NCI-H345 (cell line): ENCODE data around the gene C12orf57.

ENCODE experiments used
- DNase-seq: peaks from one replicate; lab custom pipeline; 2025; lab: John Stamatoyannopoulos, UW

The C12orf57 gene

GRCh38 chr12:6964605-6965025, 20.8 kb downstream of the C12orf57 start:
- no peak for DNase-seq

DNA sequence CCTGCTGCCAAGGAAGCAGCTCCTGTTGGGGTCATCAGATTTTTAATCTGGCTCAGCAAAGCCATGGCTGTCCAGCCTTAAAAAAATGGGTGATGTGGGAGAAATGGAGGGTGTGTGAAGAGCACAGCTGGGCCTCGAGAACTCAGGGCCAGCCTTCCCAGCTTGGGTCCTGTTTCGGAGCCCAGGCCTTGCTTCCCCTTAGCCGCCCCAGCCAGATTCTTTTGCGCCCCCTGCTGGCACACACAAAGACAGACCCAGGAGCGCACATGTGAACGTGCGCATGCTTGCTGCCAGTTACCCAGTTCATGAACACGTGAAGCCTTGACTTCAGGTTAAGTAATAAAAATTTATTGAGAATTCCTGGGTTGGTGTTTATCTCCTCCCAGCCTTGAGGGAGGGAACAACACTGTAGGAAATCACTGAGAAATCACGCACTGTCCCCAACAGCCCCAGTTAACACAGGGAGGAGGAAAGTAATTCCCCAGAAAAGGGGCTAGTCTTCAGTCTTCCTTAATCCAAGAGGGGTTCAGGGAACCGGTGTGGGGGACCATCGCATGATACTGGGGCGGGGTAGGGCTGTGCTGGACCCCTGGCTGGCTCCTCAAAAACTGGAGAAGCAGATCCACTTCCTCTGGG, 21.3 kb downstream of the C12orf57 start:
- DNase-seq: peak; percentile 88

DNA sequence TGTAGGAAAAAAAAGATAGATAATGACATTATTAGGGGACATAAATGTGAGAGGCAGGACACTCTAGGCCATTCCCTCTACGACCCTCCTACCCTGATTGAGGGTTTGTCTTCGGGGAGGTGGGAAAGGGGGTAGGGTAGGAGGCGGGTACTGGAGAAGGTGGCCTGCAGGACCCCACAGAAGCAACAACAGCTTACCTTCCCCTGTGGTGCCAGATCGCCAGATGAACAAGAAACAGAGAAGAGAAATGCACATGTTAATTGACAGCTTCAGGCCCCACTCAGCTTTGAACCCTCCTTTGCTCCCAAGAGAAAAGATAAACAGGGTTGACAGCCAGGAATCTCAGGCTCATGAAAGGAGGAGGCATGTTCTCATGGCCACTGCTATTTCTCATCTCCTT, 21.9 kb downstream of the C12orf57 start:
- no peak for DNase-seq

- no peak for DNase-seq
These were observed 22.5 kb downstream of the C12orf57 start for GRCh38 chr12:6966351-6966750.

DNA sequence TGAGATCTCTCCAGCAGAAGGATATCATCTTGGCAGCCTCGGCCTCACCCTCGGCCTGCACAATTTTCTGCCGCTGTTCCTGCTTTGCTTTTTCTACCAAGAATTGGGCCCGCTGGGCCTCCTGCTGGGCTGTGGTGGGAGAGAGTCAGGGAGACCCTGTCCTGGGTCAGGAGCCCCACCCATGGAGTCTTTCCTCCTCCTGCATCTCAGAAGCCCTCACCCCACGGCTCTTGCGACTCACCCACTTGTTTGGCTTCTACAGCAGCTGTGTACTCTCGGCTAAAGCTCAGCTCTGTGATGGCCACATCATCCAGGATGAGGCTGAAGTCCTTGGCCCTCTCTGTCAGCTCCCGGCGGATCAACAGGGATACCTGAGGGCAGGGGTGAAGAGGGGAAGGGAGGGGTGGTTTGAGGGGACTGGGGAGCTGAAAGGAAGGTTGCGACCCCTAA, 23.9 kb downstream of the C12orf57 start:
- no peak for DNase-seq

DNA sequence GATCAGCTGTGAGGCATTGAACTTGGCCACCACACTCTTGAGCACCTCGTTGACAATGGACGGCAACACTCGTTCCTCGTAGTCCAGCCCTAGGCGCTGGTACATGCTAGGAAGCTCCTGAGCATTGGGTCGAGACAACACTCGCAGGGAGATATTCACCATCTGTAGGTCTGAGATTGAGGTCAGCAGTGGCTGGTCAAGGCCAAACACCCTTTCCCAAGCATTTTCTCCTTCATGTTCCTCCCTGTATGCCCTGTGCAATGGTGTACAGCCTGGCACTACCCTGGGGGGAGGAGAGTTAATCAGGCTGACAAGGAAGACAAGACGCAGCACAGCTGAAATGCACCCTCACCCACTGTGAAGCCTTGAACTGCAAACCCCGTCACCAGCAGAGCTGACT, 24.6 kb downstream of the C12orf57 start:
- DNase-seq: no peak

- no peak for DNase-seq
These were observed 26.3 kb downstream of the C12orf57 start for GRCh38 chr12:6970096-6970527.

DNA sequence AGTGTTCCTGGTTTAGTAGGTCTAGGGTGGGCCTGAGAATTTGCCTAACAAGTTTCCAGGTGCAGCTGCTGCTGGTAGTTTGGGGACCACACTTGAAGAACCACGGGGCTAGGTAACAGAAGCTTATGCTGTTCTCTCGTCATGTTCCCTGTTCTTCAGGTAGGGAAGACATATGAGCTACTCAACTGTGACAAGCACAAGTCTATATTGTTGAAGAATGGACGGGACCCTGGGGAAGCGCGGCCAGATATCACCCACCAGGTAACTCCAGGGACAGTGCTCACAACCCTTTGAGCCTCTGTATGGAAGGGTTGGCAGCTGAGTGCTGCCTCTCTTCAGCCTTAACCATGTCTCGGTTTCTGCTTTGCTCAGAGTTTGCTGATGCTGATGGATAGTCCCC, 30.4 kb downstream of the C12orf57 start:
- DNase-seq: no peak

DNA sequence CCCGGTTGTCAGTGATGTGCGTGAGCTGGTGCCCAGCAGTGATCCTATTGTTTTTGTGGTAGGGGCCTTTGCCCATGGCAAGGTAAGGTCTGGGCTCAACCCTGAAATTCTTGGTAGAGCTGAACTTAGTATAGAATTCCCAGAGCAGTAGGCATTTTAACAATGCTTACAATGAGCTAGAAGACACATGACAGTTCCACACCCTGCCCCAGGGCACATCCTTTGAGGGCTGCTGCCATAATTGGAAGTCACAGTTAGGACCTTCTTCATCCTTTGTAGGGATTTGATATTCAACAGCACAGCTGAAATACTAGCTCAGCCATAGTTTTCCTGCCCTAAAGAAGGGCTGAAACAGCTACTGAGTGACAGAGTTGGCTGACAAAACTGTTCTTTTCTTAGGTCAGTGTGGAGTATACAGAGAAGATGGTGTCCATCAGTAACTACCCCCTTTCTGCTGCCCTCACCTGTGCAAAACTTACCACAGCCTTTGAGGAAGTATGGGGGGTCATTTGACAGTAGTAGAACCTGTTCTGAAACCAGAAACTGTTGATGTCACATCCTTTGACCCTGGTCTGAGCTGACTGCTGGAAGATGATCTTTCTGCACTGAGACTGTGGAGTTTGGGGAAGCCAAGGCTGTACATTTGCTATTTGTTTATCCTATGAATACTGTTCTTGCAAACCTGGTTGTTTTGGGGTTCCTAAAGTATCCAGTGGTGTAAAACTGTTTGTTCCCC, 31.6 kb downstream of the C12orf57 start:
- no peak for DNase-seq

DNA sequence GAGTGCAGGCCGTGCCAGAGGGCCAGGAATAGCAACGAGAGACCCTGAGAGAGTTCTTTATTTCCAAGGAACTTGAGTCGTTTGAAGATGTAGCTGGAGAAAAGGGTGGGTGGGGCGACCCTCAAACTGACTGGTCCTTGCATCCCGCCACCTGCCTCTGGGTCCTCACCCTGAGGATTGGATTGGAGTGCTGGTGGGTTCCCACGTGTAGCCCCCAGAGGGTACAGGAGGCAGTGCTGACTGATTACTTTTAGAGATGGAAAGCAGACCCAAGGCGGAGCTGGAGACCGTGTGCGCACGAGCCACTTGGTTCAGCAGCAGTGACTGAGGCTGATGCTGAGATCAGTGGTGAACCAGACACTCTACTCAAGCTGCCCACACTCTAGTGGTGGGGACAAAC, 33.8 kb downstream of the C12orf57 start:
- no peak for DNase-seq

DNA sequence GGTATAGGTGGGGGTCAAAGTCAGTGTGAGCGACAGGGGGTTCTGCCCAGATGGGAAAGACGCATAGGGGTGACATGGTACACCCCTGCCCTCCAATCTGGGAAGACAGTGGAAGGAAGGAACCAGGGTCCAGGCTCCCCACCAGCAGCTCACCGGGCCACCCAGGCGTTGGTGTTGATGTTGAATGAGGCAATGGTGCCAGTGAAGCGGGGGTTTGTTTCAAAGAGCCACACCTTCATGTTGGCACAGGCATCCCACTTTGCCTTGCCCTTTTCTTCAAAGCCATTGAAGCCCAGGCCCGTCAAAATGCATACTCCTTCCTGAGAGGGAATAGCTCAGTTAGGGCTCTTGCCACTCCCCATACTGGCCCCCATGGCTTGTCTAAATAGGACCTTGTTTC, 34.4 kb downstream of the C12orf57 start:
- no peak for DNase-seq

DNA sequence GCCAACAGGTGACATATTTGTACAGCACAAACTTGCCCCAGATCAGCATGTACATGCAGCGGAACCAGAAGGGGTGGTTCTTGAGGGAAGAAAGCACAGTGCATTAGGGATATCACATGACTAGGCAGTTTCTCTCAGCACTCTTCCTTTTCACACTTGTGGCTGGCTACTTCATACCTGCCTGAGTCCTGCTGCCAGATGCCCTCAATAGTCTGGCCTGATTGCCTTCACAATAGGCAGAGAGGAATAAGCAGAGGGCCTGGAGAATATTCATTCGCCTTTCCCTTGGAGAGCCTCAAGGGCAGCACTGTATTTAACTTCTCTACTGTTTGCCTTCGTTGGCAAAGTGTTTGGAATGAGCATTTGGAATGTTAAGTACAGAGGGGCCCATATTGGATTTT, 34.8 kb downstream of the C12orf57 start:
- DNase-seq: no peak

DNA sequence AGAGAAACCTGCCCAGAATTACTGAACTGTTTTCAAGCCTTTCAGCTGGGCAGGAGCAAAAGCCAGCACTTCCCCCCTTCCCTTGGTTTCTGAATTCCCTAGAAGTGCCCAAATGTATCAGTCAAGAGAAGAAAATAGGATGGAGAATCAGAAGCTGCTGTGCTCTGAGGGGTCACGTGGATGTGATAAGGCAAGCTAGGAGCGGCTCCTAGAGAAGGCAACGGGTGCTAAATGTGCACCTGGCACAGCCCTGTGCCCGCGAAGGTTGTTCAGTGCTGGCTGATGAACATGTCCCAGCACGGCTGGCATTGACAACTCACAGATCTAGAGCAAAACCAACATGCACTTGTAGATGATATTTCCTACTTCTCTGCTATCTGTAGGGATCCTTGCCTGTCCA, 35.2 kb downstream of the C12orf57 start:
- no peak for DNase-seq

GRCh38 chr12:6979453-6979852, 35.6 kb downstream of the C12orf57 start:
- no peak for DNase-seq

GRCh38 chr12:6980075-6980474, 36.3 kb downstream of the C12orf57 start:
- no peak for DNase-seq

- DNase-seq: no peak
These were observed 36.9 kb downstream of the C12orf57 start for GRCh38 chr12:6980740-6981139.

DNA sequence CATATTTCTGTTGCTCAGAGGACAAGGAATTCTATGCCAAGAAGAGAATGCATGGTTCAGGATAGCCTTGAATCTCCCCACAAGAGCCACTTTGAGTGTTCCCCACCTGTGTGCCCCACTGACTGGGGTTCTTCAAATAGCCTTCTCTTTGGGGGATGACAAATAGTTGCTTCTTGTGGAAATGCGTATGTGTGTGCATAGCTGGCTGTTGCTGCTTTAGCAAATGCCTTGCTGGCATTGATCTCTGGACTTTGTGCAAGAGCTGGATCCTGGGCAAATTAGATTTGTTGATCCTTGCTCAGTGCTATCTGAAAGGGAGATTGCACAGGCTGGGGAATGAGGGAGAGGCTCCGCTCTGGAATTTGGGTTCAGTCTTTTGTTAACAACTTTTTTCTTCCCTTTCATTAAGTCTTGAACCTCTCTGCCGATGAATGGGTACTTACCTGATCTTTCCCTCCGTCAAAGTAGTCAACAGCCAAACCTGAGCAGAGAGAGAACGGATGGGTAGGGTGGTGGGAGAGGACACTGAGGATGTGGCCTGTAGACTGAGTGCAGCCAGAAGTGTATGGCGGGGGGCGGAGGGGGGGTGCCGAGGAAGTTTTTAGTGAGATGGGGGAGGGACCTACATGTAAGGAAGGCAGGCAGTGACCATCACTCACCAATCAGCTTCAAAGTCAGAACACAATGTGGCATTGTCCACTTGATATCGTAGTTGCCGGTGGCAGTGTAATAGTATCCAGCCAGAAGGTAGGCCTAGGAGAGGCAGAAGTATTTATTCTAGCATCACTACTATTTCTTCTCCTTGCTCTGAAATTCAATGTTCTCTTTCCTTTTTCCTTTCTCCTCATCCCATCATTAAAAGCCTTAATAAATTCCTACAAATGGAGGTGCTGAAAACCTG, 37.6 kb downstream of the C12orf57 start:
- DNase-seq: no peak

GRCh38 chr12:6982532-6982931, 38.7 kb downstream of the C12orf57 start:
- no peak for DNase-seq

DNA sequence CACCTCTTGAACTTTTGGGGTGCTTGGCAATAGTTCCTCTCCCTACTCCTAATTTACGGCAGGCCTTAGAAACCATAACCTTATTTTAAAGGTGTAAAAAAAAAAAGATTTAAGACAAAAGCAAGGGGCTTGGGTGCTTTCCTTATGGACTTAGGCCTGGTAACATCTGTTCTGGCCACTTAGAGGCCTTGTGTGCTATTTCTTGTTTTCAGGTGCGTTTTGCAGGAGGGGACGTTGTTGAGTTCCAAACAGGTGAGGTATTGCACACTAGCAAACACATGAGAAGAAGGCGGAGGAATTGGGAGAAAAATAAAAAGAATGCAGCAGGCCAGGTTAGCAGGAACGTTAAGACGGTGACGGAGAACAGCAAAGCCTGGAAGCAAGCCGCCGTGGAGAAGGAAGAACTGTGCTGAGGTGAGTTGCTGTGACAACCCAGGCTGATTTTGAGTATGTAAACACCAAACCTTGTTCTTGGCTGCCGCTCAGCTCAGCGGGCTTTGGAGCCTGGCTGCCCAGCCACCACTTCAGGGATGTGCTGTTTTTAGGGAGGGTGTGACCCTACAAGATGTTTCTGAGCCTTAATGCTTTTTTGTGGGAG, 44.2 kb downstream of the C12orf57 start:
- DNase-seq: no peak
